SJCRH30 (cell line): ENCODE data around the gene MAML2. TPM values are rescaled to one million over a fixed set of nuclear protein-coding genes. Genes with fewer than 3 reads are reported as not detected.
"Not testable (repeated sequence)": the region's sequence is repeated elsewhere in the genome, so short reads cannot be mapped to it uniquely, and the experiment has no call there.

Experiments
- DNase-seq, 2 experiments: peaks; one replicate each; pipeline ENCODE4 v3.0.0-alpha.2; 2015 to 2020
- H3K27ac ChIP-seq: fragments of 250-450 bp; sonication (Bioruptor Pico); 2 replicates; pipeline ENCODE4 v1.5.1; 2020; ENCODE audit warnings: mild to moderate bottlenecking, moderate library complexity
- H3K27me3 ChIP-seq: fragments of 250-450 bp; sonication (Bioruptor Pico); 2 replicates; pipeline ENCODE4 v1.5.1; 2020; ENCODE audit warnings: mild to moderate bottlenecking, moderate library complexity
- H3K36me3 ChIP-seq: fragments of 250-450 bp; sonication (Bioruptor Pico); 2 replicates; pipeline ENCODE4 v1.5.1; 2020; ENCODE audit warnings: mild to moderate bottlenecking, moderate library complexity
- H3K4me1 ChIP-seq: fragments of 250-450 bp; sonication (Bioruptor Pico); 2 replicates; pipeline ENCODE4 v1.5.1; 2020; ENCODE audit warnings: mild to moderate bottlenecking, moderate library complexity
- H3K4me3 ChIP-seq: fragments of 250-450 bp; sonication (Bioruptor Pico); 2 replicates; pipeline ENCODE4 v1.5.1; 2020; ENCODE audit warnings: mild to moderate bottlenecking, moderate library complexity
- H3K9me3 ChIP-seq: fragments of 250-450 bp; sonication (Bioruptor Pico); replicated peaks from 2 replicates; pipeline ENCODE4 v1.5.1; 2020; ENCODE audit warnings: mild to moderate bottlenecking, moderate library complexity
- total RNA-seq: library from RNA; depleted of rRNA; stranded (reverse); fragments of >200 nt; shearing (Covaris generic); gene quantifications from 2 replicates; pipeline ENCODE4 v1.2.3, GENCODE V29; 2014

MAML2 gene
- total RNA-seq, 1 experiment from 2014 or later = 2.1 TPM

- DNase-seq = no peak
- Histone ChIP-seq H3K36me3 (no peaks in the 10 kb centered on the region), H3K27ac (no peak overlapping the region), H3K27me3 (no peaks in the 10 kb centered on the region), H3K4me1 (no peaks in the 10 kb centered on the region), H3K9me3 (no peaks in the 10 kb centered on the region), H3K4me3 (no peak overlapping the region)
Observed at GRCh38 chr11:96279896-96280290, 63.1 kb downstream of the MAML2 start.

DNA sequence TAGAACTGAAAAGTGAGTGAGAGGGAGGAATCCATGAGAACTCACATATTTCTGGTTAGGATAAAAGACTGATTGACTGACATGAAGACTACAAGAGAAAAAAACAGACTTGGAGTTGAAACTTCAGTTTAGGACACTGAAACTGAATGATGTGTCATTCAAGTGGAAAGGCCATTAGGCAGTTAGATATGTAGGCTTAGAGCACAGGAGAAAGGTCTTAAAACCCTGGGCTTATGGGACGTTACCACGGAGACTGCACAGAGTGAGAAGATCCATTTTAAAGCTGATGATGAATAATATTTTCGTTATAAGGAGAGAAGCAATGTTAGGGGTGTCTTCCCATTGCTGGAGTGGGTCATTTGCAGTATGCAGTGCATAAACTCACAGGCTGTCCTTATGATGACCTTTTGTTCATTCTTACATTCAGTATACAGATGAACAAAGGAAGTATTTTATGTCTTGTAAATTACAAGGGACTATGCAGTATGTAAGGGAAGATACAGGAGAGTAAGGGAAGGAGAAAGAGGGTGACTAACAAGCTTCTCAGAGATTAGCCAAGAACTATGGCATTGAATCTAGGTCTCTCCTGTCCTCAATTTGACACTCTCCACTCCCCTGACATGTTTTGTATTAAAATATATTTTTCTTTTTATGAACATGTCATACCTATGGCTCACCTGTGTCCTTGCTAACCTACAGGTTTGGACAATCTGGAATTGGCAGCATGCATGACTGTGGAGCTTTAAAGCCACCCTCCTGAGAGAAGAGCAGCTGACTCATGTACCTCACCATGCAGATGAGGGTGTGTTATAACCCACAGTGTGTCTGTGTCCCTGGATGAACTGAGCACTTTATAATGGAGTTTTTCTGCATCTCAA is 63.7 kb downstream of the MAML2 start:
- Histone ChIP-seq H3K9me3 (no peaks in the 10 kb centered on the region), H3K27me3 (no peaks in the 10 kb centered on the region), H3K27ac (no peak overlapping the region), H3K36me3 (no peaks in the 10 kb centered on the region), H3K4me3 (no peak overlapping the region), H3K4me1 (no peaks in the 10 kb centered on the region)
- no peak for DNase-seq

- Histone ChIP-seq H3K27me3 (no peaks in the 10 kb centered on the region), H3K4me3 (no peak overlapping the region), H3K9me3 (no peaks in the 10 kb centered on the region), H3K36me3 (no peaks in the 10 kb centered on the region), H3K27ac (no peak overlapping the region), H3K4me1 (no peaks in the 10 kb centered on the region)
- no peak for DNase-seq
Observed at GRCh38 chr11:96278039-96278897, 64.7 kb downstream of the MAML2 start.

- H3K9me3 ChIP-seq = no peaks in the 10 kb centered on the region
- H3K4me1 ChIP-seq = no peaks in the 10 kb centered on the region
- no peak for DNase-seq
- H3K4me3 ChIP-seq = no peak overlapping the region
- H3K27ac ChIP-seq = no peak overlapping the region
- H3K27me3 ChIP-seq = no peaks in the 10 kb centered on the region
- no peaks in the 10 kb centered on the region for H3K36me3 ChIP-seq
Observed at GRCh38 chr11:96277696-96278038, 65.3 kb downstream of the MAML2 start.

DNA sequence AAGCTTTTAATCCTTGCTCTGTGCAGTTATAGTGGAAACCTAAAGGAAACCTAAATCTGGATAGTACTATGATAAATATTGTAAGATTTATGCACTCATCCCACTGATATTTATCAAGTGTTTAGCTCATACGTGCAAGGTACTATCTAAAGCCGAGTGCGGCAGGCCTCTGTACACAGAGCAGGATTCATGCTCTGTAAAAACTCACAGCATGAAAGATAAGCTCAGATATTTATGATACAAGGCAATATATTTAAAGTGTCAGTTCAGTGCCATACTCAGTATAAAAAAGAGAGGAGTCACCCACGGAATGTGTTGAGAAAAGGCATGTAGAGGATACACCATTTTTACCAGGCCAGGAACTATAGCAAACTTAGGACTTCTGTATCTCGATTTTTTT is 66.2 kb downstream of the MAML2 start:
- no peaks in the 10 kb centered on the region for H3K9me3 ChIP-seq
- H3K27ac ChIP-seq = no peak overlapping the region
- no peaks in the 10 kb centered on the region for H3K27me3 ChIP-seq
- H3K36me3 ChIP-seq = no peaks in the 10 kb centered on the region
- H3K4me3 ChIP-seq = no peak overlapping the region
- no peaks in the 10 kb centered on the region for H3K4me1 ChIP-seq
- DNase-seq = no peak

GRCh38 chr11:96275801-96276594 is 67.0 kb downstream of the MAML2 start:
- Histone ChIP-seq H3K4me1 (no peaks in the 10 kb centered on the region), H3K36me3 (no peaks in the 10 kb centered on the region), H3K9me3 (no peaks in the 10 kb centered on the region), H3K4me3 (no peak overlapping the region), H3K27me3 (no peaks in the 10 kb centered on the region), H3K27ac (no peak overlapping the region)
- no peak for DNase-seq

DNA sequence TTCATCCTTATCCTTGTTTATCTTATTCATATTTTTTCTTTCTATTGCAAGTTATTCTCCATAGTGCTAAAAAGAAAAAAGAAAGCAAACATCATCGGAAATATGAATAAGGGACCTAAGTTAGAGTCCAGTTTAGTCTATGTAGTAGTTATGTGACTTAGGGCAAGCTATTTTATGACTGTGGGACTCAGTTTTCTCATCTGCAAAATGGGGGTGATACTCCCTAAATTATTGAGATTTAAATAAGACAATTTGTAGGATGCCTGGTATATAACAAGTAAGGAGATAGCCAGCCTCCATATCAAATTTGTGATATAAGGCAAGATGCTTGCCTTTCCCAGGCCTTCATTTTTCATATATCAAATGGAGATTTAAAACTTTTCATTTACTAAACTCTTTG is 69.5 kb downstream of the MAML2 start:
- H3K4me3 ChIP-seq = no peak overlapping the region
- H3K9me3 ChIP-seq = no peaks in the 10 kb centered on the region
- no peak overlapping the region for H3K27ac ChIP-seq
- no peak for DNase-seq
- H3K36me3 ChIP-seq = no peaks in the 10 kb centered on the region
- H3K4me1 ChIP-seq = no peaks in the 10 kb centered on the region
- H3K27me3 ChIP-seq = no peaks in the 10 kb centered on the region

DNA sequence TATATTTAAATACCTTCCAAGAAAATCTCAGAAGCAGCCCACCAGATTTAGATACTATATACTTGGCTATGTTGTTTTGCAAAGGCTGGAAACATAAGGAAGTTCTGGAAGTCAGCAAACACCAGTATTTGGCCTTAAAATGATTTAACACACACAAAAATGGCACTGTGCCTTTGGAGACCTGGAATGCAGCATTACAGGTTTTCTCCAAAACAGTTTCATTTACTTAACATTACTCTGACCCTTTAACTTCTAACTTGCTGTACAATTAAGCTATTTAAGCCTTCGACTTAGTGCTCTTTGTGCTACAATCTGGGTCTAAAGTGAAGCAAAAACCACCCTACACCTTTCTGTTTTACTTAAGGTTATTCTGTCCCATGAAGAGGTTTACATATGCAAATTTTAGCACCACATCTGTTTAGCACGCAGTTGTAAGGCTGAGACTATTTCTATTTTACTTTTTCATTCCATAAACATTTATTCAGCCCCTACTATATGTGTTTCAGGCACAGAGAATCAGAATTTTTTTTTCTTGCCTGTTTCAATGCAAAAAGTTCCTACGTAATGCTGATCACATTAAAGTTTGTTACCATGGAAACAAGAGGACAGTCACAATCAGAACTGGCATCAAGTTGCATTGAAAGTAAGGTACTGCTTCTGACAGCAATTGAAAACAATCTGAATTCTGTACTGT is 70.3 kb downstream of the MAML2 start:
- H3K9me3 ChIP-seq = no peaks in the 10 kb centered on the region
- H3K27me3 ChIP-seq = no peaks in the 10 kb centered on the region
- no peak overlapping the region for H3K27ac ChIP-seq
- DNase-seq = no peak
- H3K4me3 ChIP-seq = no peak overlapping the region
- no peaks in the 10 kb centered on the region for H3K36me3 ChIP-seq
- H3K4me1 ChIP-seq = no peaks in the 10 kb centered on the region

DNA sequence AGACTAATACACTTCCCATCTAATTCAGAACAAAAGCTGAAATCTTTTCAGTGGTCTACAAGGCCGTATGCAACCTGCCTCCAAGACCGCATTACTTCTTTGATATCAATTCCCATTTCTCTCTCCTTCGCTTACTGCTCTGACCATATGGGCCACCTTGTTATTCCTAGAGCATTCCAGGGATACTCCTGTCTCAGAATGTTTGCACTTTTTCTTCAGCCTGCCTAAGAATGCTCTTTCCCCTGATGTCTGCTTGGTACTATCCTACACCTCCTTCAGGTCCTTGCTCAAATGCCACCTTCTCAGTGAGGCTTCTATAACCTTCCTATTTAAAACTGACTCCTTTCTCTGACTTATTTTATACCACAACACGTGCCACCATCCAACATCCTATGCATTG is 71.2 kb downstream of the MAML2 start:
- Histone ChIP-seq H3K27ac (no peak overlapping the region), H3K27me3 (no peaks in the 10 kb centered on the region), H3K4me3 (no peak overlapping the region), H3K36me3 (no peaks in the 10 kb centered on the region), H3K9me3 (no peaks in the 10 kb centered on the region), H3K4me1 (no peaks in the 10 kb centered on the region)
- DNase-seq = no peak

DNA sequence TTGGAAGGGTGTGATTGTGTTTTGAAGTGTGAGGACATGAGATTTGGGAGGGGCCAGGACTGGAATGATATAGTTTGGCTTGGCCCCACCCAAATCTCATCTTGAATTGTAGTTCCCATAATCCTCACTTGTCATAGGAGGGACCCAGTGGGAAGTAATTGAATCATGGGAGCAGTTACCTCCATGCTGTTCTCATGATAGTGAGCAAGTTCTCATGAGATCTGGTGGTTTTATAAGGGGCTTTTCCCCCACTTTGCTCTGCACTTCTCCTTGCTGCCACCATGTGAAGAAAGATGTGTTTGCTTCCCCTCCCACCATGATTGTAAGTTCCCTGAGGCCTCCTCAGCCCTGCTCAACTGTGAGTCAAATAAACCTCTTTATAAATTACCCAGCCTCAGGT is 71.6 kb downstream of the MAML2 start:
- not testable (repeated sequence) for DNase-seq, H3K4me1 ChIP-seq, H3K9me3 ChIP-seq, H3K36me3 ChIP-seq, H3K4me3 ChIP-seq, H3K27ac ChIP-seq, H3K27me3 ChIP-seq

DNA sequence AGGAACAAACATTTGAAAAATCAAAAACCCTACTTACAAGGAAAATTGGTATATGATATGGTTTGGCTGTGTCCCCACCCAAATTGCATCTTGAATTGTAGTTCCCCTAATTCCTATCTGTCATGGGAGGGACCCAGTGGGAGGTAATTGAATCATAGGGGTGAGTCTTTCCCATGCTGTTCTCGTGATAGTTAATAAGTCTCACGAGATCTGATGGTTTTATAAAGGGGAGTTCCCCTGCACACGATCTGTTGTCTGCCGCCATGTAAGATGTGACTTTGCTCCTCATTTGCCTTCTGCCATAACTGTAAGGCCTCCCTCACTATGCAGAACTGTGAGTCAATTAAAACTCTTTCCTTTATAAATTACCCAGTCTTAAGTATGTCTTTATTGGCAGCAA is 74.5 kb downstream of the MAML2 start:
- not testable (repeated sequence) for H3K36me3 ChIP-seq, H3K27ac ChIP-seq, H3K4me1 ChIP-seq, DNase-seq, H3K9me3 ChIP-seq, H3K4me3 ChIP-seq, H3K27me3 ChIP-seq

DNA sequence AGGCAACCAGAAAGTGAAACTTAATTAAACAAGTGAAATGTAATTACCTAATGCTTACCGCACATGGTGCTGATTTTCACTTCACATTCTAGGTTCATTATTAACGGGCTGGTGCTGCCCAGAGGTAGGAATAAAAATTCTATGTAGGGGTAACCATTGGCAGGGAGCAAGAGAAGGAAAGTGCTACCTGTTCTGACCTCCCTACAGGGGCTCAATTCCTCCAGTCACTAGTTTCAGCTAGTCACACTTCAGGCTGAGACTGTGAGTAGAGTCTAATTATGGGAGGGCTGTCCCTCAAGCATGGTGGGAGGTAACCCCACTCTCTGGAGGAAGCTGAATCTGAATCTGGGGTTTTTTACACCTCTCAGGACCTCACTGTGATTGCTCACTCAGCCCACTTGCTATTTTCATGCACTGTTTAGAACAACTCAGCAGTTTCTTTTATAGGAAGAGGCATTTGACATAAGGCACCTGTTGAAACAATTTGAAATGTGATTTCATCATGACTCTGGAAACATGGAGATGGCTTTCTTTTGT is 75.4 kb downstream of the MAML2 start:
- Histone ChIP-seq H3K27me3 (no peaks in the 10 kb centered on the region), H3K36me3 (no peaks in the 10 kb centered on the region), H3K4me1 (no peaks in the 10 kb centered on the region), H3K9me3 (no peaks in the 10 kb centered on the region), H3K4me3 (no peak overlapping the region), H3K27ac (no peak overlapping the region)
- no peak for DNase-seq

- H3K27me3 ChIP-seq = no peaks in the 10 kb centered on the region
- H3K4me3 ChIP-seq = no peak overlapping the region
- H3K4me1 ChIP-seq = no peaks in the 10 kb centered on the region
- no peak for DNase-seq
- H3K9me3 ChIP-seq = no peaks in the 10 kb centered on the region
- H3K36me3 ChIP-seq = no peaks in the 10 kb centered on the region
- no peak overlapping the region for H3K27ac ChIP-seq
Observed at GRCh38 chr11:96267001-96267495, 75.9 kb downstream of the MAML2 start.

- H3K36me3 ChIP-seq = no peaks in the 10 kb centered on the region
- no peaks in the 10 kb centered on the region for H3K9me3 ChIP-seq
- no peaks in the 10 kb centered on the region for H3K27me3 ChIP-seq
Observed at GRCh38 chr11:96265972-96266371, 77.0 kb downstream of the MAML2 start.

More at GRCh38 chr11:96265972-96266371, 77.0 kb downstream of the MAML2 start:
- H3K27ac ChIP-seq = no peak overlapping the region
- DNase-seq = no peak
- H3K4me3 ChIP-seq = no peak overlapping the region
- no peaks in the 10 kb centered on the region for H3K4me1 ChIP-seq
